Stimulated activated CD4-positive, alpha-beta T cell treated with anti-CD3 and anti-CD28 coated beads, Interleukin-1b, Interleukin-23, amount 100 ng/mL, for 48 hours (primary cell): ENCODE measurements around the gene LHFPL5.

Experiments used
- DNase-seq: peaks from one replicate; pipeline ENCODE4 v3.0.0-alpha.2; 2020

Gene LHFPL5

GRCh38 chr6:35857853-35858252, 52.7 kb downstream of the LHFPL5 start:
- DNase-seq, result no peak

DNA sequence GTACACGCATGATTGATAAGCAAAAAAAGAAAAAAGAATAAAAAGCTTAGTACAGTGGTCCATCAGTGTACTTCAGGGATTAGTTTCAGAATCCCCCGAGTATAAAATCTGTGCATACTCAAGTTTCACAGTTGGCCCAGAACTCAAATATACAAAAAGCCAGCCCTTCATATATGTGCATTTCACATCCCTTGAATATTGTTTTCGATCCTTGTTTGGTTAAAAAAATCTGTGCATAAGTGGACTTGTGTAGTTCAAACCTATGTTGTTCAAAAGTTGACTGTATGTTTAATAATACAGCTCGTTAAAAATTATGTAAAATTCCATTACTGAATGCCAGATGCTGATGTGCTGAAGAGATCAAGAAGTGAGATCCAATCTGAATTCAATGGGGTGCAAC, 54.2 kb downstream of the LHFPL5 start:
- no peak for DNase-seq
